A549 treated with AZD9567 at 1 μM for 4 hours (cell line): ENCODE measurements around the gene SGF29. TPM values are rescaled to one million over a fixed set of nuclear protein-coding genes. Genes with fewer than 3 reads are reported as not detected.

Experiments used
- total RNA-seq: library from RNA; stranded (reverse); fragments of 200-300 nt; extraction: Qiagen RNA extraction; gene quantifications from 5 replicates; pipeline ENCODE4 v1.2.3, GENCODE V29; 2022; ENCODE audit not compliant: insufficient read depth

The SGF29 gene
- total RNA-seq = 22.9 to 31.6 TPM (median 23.9 TPM) in 5 replicates

GRCh38 chr16:28553776-28554633 is at the start of gene SGF29:
Gene SGF29, plus strand, starts transcription at chr16:28553920. Its CDS starts 27,150 bp downstream, at chr16:28581070.

GRCh38 chr16:28538733-28539596 is 14.8 kb upstream of the SGF29 start, which contains the start of gene NUPR1:
Gene NUPR1, minus strand, starts transcription at chr16:28538974. Its CDS starts 67 bp downstream, at chr16:28538907.

GRCh38 chr16:28596840-28597691 is 43.3 kb downstream of the SGF29 start, which contains the start of gene SULT1A2:
Gene SULT1A2, minus strand, starts transcription at chr16:28597050. Its CDS starts 1,120 bp downstream, at chr16:28595930.

GRCh38 chr16:28609631-28610594 is 56.2 kb downstream of the SGF29 start, which contains the start of gene SULT1A1:
Gene SULT1A1, minus strand, starts transcription at chr16:28610044. Its CDS starts 1,189 bp downstream, at chr16:28608855.

GRCh38 chr16:28637765-28638164 is 84.0 kb downstream of the SGF29 start, which contains the start of gene NPIPB8:
Gene NPIPB8, plus strand, starts transcription at chr16:28638065. Its CDS starts 296 bp downstream, at chr16:28638361.

Other genes starting within 250 kb of the SGF29 start
- 2.0 to 5.2 TPM (median 2.3 TPM) in 5 replicates for gene NPIPB6, start 190.4 kb upstream of the SGF29 start, total RNA-seq
- 64.9 to 114 TPM (median 75.9 TPM) in 5 replicates for gene EIF3CL, start 150.1 kb upstream of the SGF29 start, total RNA-seq
- 0.10 to 0.30 TPM (median 0.18 TPM) in 4 of 5 replicates, not detected in the other for gene NPIPB7, start 81.6 kb upstream of the SGF29 start, total RNA-seq
- gene CLN3, start 61.8 kb upstream of the SGF29 start, total RNA-seq = 24.9 to 35.6 TPM (median 29.4 TPM) in 5 replicates
- 0.03 to 0.06 TPM (median 0.04 TPM) in 4 of 5 replicates, not detected in the other for gene APOBR, start 59.3 kb upstream of the SGF29 start, total RNA-seq
- not detected in 5 replicates for gene IL27, start 47.1 kb upstream of the SGF29 start, total RNA-seq
- gene NUPR1, start 14.9 kb upstream of the SGF29 start, total RNA-seq = 12.2 to 19.1 TPM (median 15.2 TPM) in 5 replicates
- gene SULT1A2, start 43.1 kb downstream of the SGF29 start, total RNA-seq = 0.10 TPM in 1 of 5 replicates, not detected in the others
- gene SULT1A1, start 56.1 kb downstream of the SGF29 start, total RNA-seq = 3.3 to 6.4 TPM (median 5.0 TPM) in 5 replicates
- gene NPIPB8, start 84.1 kb downstream of the SGF29 start, total RNA-seq = 0.22 to 0.62 TPM (median 0.23 TPM) in 3 of 5 replicates, not detected in the others
- 180 to 372 TPM (median 323 TPM) in 5 replicates for gene EIF3C, start 157.5 kb downstream of the SGF29 start, total RNA-seq
- gene NPIPB9, start 197.9 kb downstream of the SGF29 start, total RNA-seq = 1.6 to 2.2 TPM (median 1.9 TPM) in 5 replicates